Heart left ventricle (tissue), 16 donors: Measurements from ENCODE around the gene RIN3. TPM values are rescaled to one million over a fixed set of nuclear protein-coding genes. Genes with fewer than 3 reads are reported as not detected.

Experiments
- ATAC-seq, 4 donors: fragments of 200-7000 bp; cut with Tn5 transposase; one replicate each; pipeline ENCODE4 v1.9.1; 2020 to 2022; ENCODE audit warnings: moderate library complexity in 4 of 4, mild to moderate bottlenecking in 3 of 4, moderate number of reproducible peaks in 1 of 4
- DNase-seq, 5 donors: peaks; one replicate each; pipeline ENCODE4 v3.0.0-alpha.2; 2020
- H3K27ac ChIP-seq, 12 donors: fragments of 200-600 bp; sonication (generic) in 4 of 12; one replicate each; pipeline versions ENCODE4 v1.5.0 to v1.8.0; 2016 to 2022; ENCODE audit warnings: mild to moderate bottlenecking in 2 of 12
- H3K27me3 ChIP-seq, 9 donors: fragments of 200-600 bp; sonication (generic) in 2 of 9; one replicate each; pipeline versions ENCODE4 v1.5.1 to v1.8.0; 2016 to 2022; ENCODE audit warnings: mild to moderate bottlenecking in 3 of 9
- H3K36me3 ChIP-seq, 9 donors: fragments of 200-600 bp; sonication (generic) in 2 of 9; one replicate each; pipeline versions ENCODE4 v1.5.0 to v1.8.0; 2018 to 2022; ENCODE audit warnings: mild to moderate bottlenecking in 2 of 9
- H3K4me1 ChIP-seq, 12 donors: fragments of 200-600 bp; sonication (generic) in 4 of 12; one replicate each; pipeline versions ENCODE4 v1.5.0 to v1.8.0; 2016 to 2022; ENCODE audit warnings: mild to moderate bottlenecking in 3 of 12
- H3K4me3 ChIP-seq, 12 donors: fragments of 200-600 bp; sonication (generic) in 4 of 12; one replicate each; pipeline versions ENCODE4 v1.5.0 to v1.8.0; 2017 to 2022; ENCODE audit warnings: mild to moderate bottlenecking in 9 of 12, moderate library complexity in 4 of 12
- H3K9me3 ChIP-seq, 12 donors: fragments of 200-600 bp; sonication (generic) in 4 of 12; one replicate each; pipeline versions ENCODE4 v1.5.0 to v1.8.0; 2016 to 2022; ENCODE audit warnings: mild to moderate bottlenecking in 1 of 12
- CTCF ChIP-seq, 12 donors: fragments of 200-600 bp; sonication (generic) in 4 of 12; IDR thresholded peaks; one replicate each; pipeline versions ENCODE4 v1.5.0 to v1.8.0; 2018 to 2022; ENCODE audit warnings: antibody characterized with exemption in 12 of 12, mild to moderate bottlenecking in 5 of 12
- POLR2A ChIP-seq, 2 donors: fragments of 450-650 bp; IDR thresholded peaks; one replicate each; pipeline ENCODE4 v1.6.1; 2017; ENCODE audit warnings: antibody characterized with exemption in 2 of 2, mild to moderate bottlenecking in 2 of 2, moderate library complexity in 2 of 2
- WGBS, 4 donors: extraction: QIAGEN DNeasy Blood & Tissue Kit in 2 of 4; methylation state at CpG; one replicate each; pipeline versions ENCODE4 v1.1.5 to v1.1.7; 2013 to 2018; 5-methylcytosine and 5-hydroxymethylcytosine counted together
- intact Hi-C, 10 donors: fragments of 100-400 bp; cut with DNase I; formaldehyde crosslinking; loops; one replicate each; pipeline versions ENCODE4 v1.11.1 to v1.14.2; 2022
- polyA plus RNA-seq, 2 donors: library from polyadenylated mRNA; stranded (reverse); fragments of 200-250 nt; gene quantifications; one replicate each; pipeline ENCODE4 v1.2.3, GENCODE V29; 2013
- total RNA-seq, 9 donors: library from RNA; depleted of rRNA in 2 of 9; stranded (reverse); fragments of >200 nt in 2 of 9; fragmentation: NEBNext Ultra II Directional in 3 of 9; extraction: Animal tissue kit (Norgen Biotek cat#: 25700) in 3 of 9; gene quantifications; one replicate each; pipeline versions ENCODE4 v1.1.0 to v1.2.4, GENCODE V29; 2016 to 2023
- donor health status: ischemic (EF 13 %, LVEDD 7.1; RV severe dilation, severe dysfunction).
- donor health status: healthy with polysubstance abuse.
- donor health status: DM: no; HTN: yes; CAD: no.
- donor health status: DM: no; HTN: no; CAD: no.
- donor health status: ischemic (EF 25% LVEDD 6.9; RV normal size, moderate dysfunction).
- donor health status: ischemic (EF 25% LVEDD 5.7; RV mildly dilated, moderate dysfunction).
- donor health status: healthy.
- donor health status: DM: yes; HTN: yes; CAD: no.
- donor health status: ischemic (EF 35%, LVEDD 5.7; RV mildly dilated, moderate dysfunction).
- donor health status: nonischemic (EF 11% LVEDD 7.7; RV severe dilation, severe dysfunction).
- donor health status: DM: yes; HTN: yes; CAD: no.
- donor health status: PGD.
- donor health status: ischemic (EF 29% LVEDD 5.4; RV normal size, mild dysfunction).
- donor health status: nonischemic (EF 23%, LVEDD 6.1; RV moderate dilation, normal function).

The RIN3 gene
- total and polyA plus RNA-seq, 11 donors: 8.6 to 37.0 (median 12.7) TPM

GRCh38 chr14:92555465-92556111 lies 42.0 kb downstream of the RIN3 start:
- Histone ChIP-seq H3K27me3 (no peaks in the 10 kb centered on the region), H3K9me3 (no peaks in the 10 kb centered on the region), H3K36me3 (peaks cover 0 to 45% (median 25%) of the 10 kb centered on the region in 9 donors), H3K4me1 (peaks cover 0 to 56% (median 12%) of the 10 kb centered on the region in 12 donors), H3K27ac (peak overlapping the region in 1 of 12 donors; percentile 35), H3K4me3 (no peak overlapping the region)
- no peak for ATAC-seq
- WGBS, 4 donors: 68 to 82% (median 76%) methylated on average over 13 of the region's 13 CpGs
- intact Hi-C loops: loop anchor here in 1 of 10 donors (10.0 kb wide), 1 partner anchor 101 kb away; no protein-coding TSS in a partner anchor
- TF ChIP-seq POLR2A (IDR thresholded peaks at IDR 0.05): no peak
- TF ChIP-seq CTCF (IDR thresholded peaks at IDR 0.05): no peak
- no peak for DNase-seq

GRCh38 chr14:92556255-92556741 lies 42.7 kb downstream of the RIN3 start:
- intact Hi-C loops: loop anchor here in 1 of 10 donors (10.0 kb wide), 1 partner anchor 101 kb away; no protein-coding TSS in a partner anchor
- H3K27me3 ChIP-seq: no peaks in the 10 kb centered on the region
- 87 to 90% (median 88%) methylated on average over 4 of the region's 4 CpGs for WGBS, 4 donors
- H3K4me3 ChIP-seq: no peak overlapping the region
- peaks cover 0 to 47% (median 25%) of the 10 kb centered on the region in 9 donors for H3K36me3 ChIP-seq
- H3K27ac ChIP-seq: no peak overlapping the region
- ATAC-seq: no peak
- no peak for DNase-seq
- H3K4me1 ChIP-seq: peaks cover 0 to 51% (median 12%) of the 10 kb centered on the region in 12 donors
- no peaks in the 10 kb centered on the region for H3K9me3 ChIP-seq
- TF ChIP-seq CTCF (IDR thresholded peaks at IDR 0.05) (no peak), POLR2A (IDR thresholded peaks at IDR 0.05) (no peak)

- ATAC-seq (no peak), DNase-seq (no peak)
- intact Hi-C loops: loop anchor here in 1 of 10 donors (10.0 kb wide), 1 partner anchor 102 kb away; no protein-coding TSS in a partner anchor
- no peak overlapping the region for H3K27ac ChIP-seq
- H3K36me3 ChIP-seq: peaks cover 0 to 47% (median 25%) of the 10 kb centered on the region in 9 donors
- WGBS, 4 donors: 93 to 97% (median 94%) methylated on average over 16 of the region's 16 CpGs
- H3K27me3 ChIP-seq: no peaks in the 10 kb centered on the region
- no peak overlapping the region for H3K4me3 ChIP-seq
- TF ChIP-seq CTCF (IDR thresholded peaks at IDR 0.05) (no peak), POLR2A (IDR thresholded peaks at IDR 0.05) (no peak)
- peaks cover 0 to 51% (median 12%) of the 10 kb centered on the region in 12 donors for H3K4me1 ChIP-seq
- no peaks in the 10 kb centered on the region for H3K9me3 ChIP-seq
These were observed 43.4 kb downstream of the RIN3 start for GRCh38 chr14:92556863-92557543.

GRCh38 chr14:92557544-92557912 lies 43.9 kb downstream of the RIN3 start:
- intact Hi-C loops: loop anchor here in 1 of 10 donors (10.0 kb wide), 1 partner anchor 103 kb away; no protein-coding TSS in a partner anchor
- H3K9me3 ChIP-seq: no peaks in the 10 kb centered on the region
- whole genome bisulfite sequencing, 4 donors: 94 to 100% (median 98%) methylated on average over 3 to 4 of the region's 4 CpGs
- H3K27me3 ChIP-seq: no peaks in the 10 kb centered on the region
- TF ChIP-seq CTCF (IDR thresholded peaks at IDR 0.05) (no peak), POLR2A (IDR thresholded peaks at IDR 0.05) (no peak)
- DNase-seq (no peak), ATAC-seq (no peak)
- peaks cover 0 to 51% (median 10%) of the 10 kb centered on the region in 12 donors for H3K4me1 ChIP-seq
- H3K4me3 ChIP-seq: no peak overlapping the region
- H3K36me3 ChIP-seq: peaks cover 0 to 47% (median 25%) of the 10 kb centered on the region in 9 donors
- H3K27ac ChIP-seq: no peak overlapping the region
